Lower leg skin (tissue), 4 donors: ENCODE data around the gene DUXB. TPM values are rescaled to one million over a fixed set of nuclear protein-coding genes. Genes with fewer than 3 reads are reported as not detected.

Experiments used
- DNase-seq, 2 donors: peaks; one replicate each; pipeline ENCODE4 v3.0.0-alpha.2; 2019; ENCODE audit warnings: low spot score in 2 of 2
- H3K4me3 ChIP-seq: fragments of 200-600 bp; sonication (generic); 2 replicates; pipeline ENCODE4 v1.5.1; 2017; ENCODE audit warnings: mild to moderate bottlenecking, low read depth; ENCODE audit not compliant: poor library complexity, severe bottlenecking
- CTCF ChIP-seq, 3 donors: fragments of 450-650 bp; IDR thresholded peaks; one replicate each; pipeline ENCODE4 v1.5.1; 2016; ENCODE audit warnings: antibody characterized with exemption in 3 of 3, mild to moderate bottlenecking in 3 of 3, moderate library complexity in 2 of 3
- POLR2A ChIP-seq, 2 donors: fragments of 450-650 bp; IDR thresholded peaks; one replicate each; pipeline ENCODE4 v1.6.1; 2016 to 2017; ENCODE audit warnings: antibody characterized with exemption in 2 of 2, mild to moderate bottlenecking in 1 of 2, moderate library complexity in 1 of 2
- WGBS, 2 donors: methylation state at CpG; one replicate each; pipeline ENCODE4 v1.1.5; 2018; 5-methylcytosine and 5-hydroxymethylcytosine counted together
- intact Hi-C: fragments of 100-400 bp; cut with DNase I; formaldehyde crosslinking; loops from one replicate; pipeline ENCODE4 v1.15.0; 2023; ENCODE audit warnings: low total_unique reads
- total RNA-seq, 4 donors: library from RNA; depleted of rRNA; stranded (reverse); fragments of >200 nt; gene quantifications; one replicate each; pipeline ENCODE4 v1.1.0, GENCODE V29; 2016

Gene DUXB
- total RNA-seq: not detected

- no peak within 1 kb of the TSS for H3K4me3 ChIP-seq
- TF ChIP-seq CTCF (IDR thresholded peaks at IDR 0.05): no peak
- TF ChIP-seq POLR2A (IDR thresholded peaks at IDR 0.05): no peak
- intact Hi-C loops: no loop called here
- 93% methylated on average over 5 of the region's 5 CpGs for WGBS, 2 donors
- DNase-seq: no peak
Observed at GRCh38 chr16:75701361-75701760, at the start of gene DUXB. Gene DUXB, minus strand, starts transcription at chr16:75701461. Its CDS starts 43 bp downstream, at chr16:75701418.

GRCh38 chr16:75750528-75750927, 49.3 kb upstream of the DUXB start:
- intact Hi-C loops: no loop called here
- DNase-seq: no peak
- H3K4me3 ChIP-seq: no peak overlapping the region
- 70 to 75% methylated on average over 3 of the region's 3 CpGs for WGBS, 2 donors
- TF ChIP-seq POLR2A (IDR thresholded peaks at IDR 0.05) (no peak), CTCF (IDR thresholded peaks at IDR 0.05) (no peak)

GRCh38 chr16:75746359-75746758, 45.1 kb upstream of the DUXB start:
- TF ChIP-seq CTCF (IDR thresholded peaks at IDR 0.05): no peak
- no peak for TF ChIP-seq POLR2A (IDR thresholded peaks at IDR 0.05)
- intact Hi-C loops: no loop called here
- DNase-seq: no peak
- H3K4me3 ChIP-seq: no peak overlapping the region
- WGBS, 2 donors: 85 to 93% methylated on average over 3 of the region's 3 CpGs

- WGBS, 2 donors: 88 to 89% methylated on average over 1 of the region's 1 CpG
- intact Hi-C loops: no loop called here
- no peak overlapping the region for H3K4me3 ChIP-seq
- TF ChIP-seq CTCF (IDR thresholded peaks at IDR 0.05): no peak
- TF ChIP-seq POLR2A (IDR thresholded peaks at IDR 0.05): no peak
- DNase-seq: no peak
Observed at GRCh38 chr16:75745823-75746222, 44.6 kb upstream of the DUXB start.

GRCh38 chr16:75745242-75745641, 44.0 kb upstream of the DUXB start:
- TF ChIP-seq CTCF (IDR thresholded peaks at IDR 0.05): no peak
- no peak for TF ChIP-seq POLR2A (IDR thresholded peaks at IDR 0.05)

GRCh38 chr16:75742424-75743047, 41.3 kb upstream of the DUXB start:
- DNase-seq: no peak
- intact Hi-C loops: no loop called here
- WGBS, 2 donors: 13 to 15% methylated on average over 1 of the region's 1 CpG
- TF ChIP-seq POLR2A (IDR thresholded peaks at IDR 0.05) (no peak), CTCF (IDR thresholded peaks at IDR 0.05) (no peak)
- no peak overlapping the region for H3K4me3 ChIP-seq

More at GRCh38 chr16:75745242-75745641, 44.0 kb upstream of the DUXB start:
- no peak overlapping the region for H3K4me3 ChIP-seq
- no peak for DNase-seq
- WGBS, 2 donors: 67% methylated on average over 1 of the region's 1 CpG
- intact Hi-C loops: no loop called here
